Left renal pelvis (tissue), 4 donors: ENCODE results near the gene MPRIP. TPM values are rescaled to one million over a fixed set of nuclear protein-coding genes. Genes with fewer than 3 reads are reported as not detected.
"Not testable (repeated sequence)": the region's sequence is repeated elsewhere in the genome, so short reads cannot be mapped to it uniquely, and the experiment has no call there.

Source experiments
- DNase-seq, 4 donors: peaks; one replicate each; pipeline ENCODE4 v3.0.0-alpha.2; 2013; ENCODE audit warnings: low read depth in 4 of 4, low spot score in 3 of 4
- polyA plus RNA-seq, 4 donors: library from polyadenylated mRNA; unstranded; fragments of 120-200 nt; gene quantifications; one replicate each; pipeline ENCODE4 v1.2.1, GENCODE V29; 2013; ENCODE audit not compliant: insufficient read length in 4 of 4

MPRIP gene
- polyA plus RNA-seq, 4 donors, result 144 to 180 (median 161) TPM

GRCh38 chr17:17156511-17156910, 114.3 kb downstream of the MPRIP start:
- DNase-seq, result no peak

GRCh38 chr17:17157041-17157440, 114.8 kb downstream of the MPRIP start:
- no peak for DNase-seq

- not testable (repeated sequence) for DNase-seq
Observed at GRCh38 chr17:17158506-17158905, 116.2 kb downstream of the MPRIP start.

- DNase-seq, result no peak
Observed at GRCh38 chr17:17159571-17159970, 117.3 kb downstream of the MPRIP start.

GRCh38 chr17:17161121-17161520, 118.9 kb downstream of the MPRIP start:
- DNase-seq, result no peak

- no peak for DNase-seq
Observed at GRCh38 chr17:17161759-17162158, 119.5 kb downstream of the MPRIP start.

GRCh38 chr17:17164156-17164555, 121.9 kb downstream of the MPRIP start:
- no peak for DNase-seq

GRCh38 chr17:17164676-17165075, 122.4 kb downstream of the MPRIP start:
- DNase-seq, result no peak

GRCh38 chr17:17165666-17166308, 123.5 kb downstream of the MPRIP start:
- DNase-seq, result no peak

- no peak for DNase-seq
Observed at GRCh38 chr17:17166446-17166845, 124.2 kb downstream of the MPRIP start.

- no peak for DNase-seq
Observed at GRCh38 chr17:17167356-17167755, 125.1 kb downstream of the MPRIP start.

- no peak for DNase-seq
Observed at GRCh38 chr17:17167986-17168385, 125.7 kb downstream of the MPRIP start.

GRCh38 chr17:17168401-17168800, 126.1 kb downstream of the MPRIP start:
- DNase-seq, result no peak

- no peak for DNase-seq
Observed at GRCh38 chr17:17169396-17169795, 127.1 kb downstream of the MPRIP start.

- no peak for DNase-seq
Observed at GRCh38 chr17:17170346-17170985, 128.2 kb downstream of the MPRIP start.

GRCh38 chr17:17171186-17171585, 128.9 kb downstream of the MPRIP start:
- DNase-seq, result no peak

GRCh38 chr17:17172001-17172939, 130.0 kb downstream of the MPRIP start:
- no peak for DNase-seq

- DNase-seq, result no peak
Observed at GRCh38 chr17:17172990-17173389, 130.7 kb downstream of the MPRIP start.

- DNase-seq, result no peak
Observed at GRCh38 chr17:17173921-17174320, 131.7 kb downstream of the MPRIP start.

- no peak for DNase-seq
Observed at GRCh38 chr17:17175340-17175739, 133.1 kb downstream of the MPRIP start.

- DNase-seq, result no peak
Observed at GRCh38 chr17:17175917-17176316, 133.7 kb downstream of the MPRIP start.
